ENCODE results near the gene LIPC. TPM values are rescaled to one million over a fixed set of nuclear protein-coding genes. Genes with fewer than 3 reads are reported as not detected.
A peak's percentile ranks its signal among the peaks of the same experiment; 100 is the strongest.

LIPC gene
- total RNA-seq, 6 experiments from 2014 or later, result 31.1 to 213 (median 86.1) TPM

DNA sequence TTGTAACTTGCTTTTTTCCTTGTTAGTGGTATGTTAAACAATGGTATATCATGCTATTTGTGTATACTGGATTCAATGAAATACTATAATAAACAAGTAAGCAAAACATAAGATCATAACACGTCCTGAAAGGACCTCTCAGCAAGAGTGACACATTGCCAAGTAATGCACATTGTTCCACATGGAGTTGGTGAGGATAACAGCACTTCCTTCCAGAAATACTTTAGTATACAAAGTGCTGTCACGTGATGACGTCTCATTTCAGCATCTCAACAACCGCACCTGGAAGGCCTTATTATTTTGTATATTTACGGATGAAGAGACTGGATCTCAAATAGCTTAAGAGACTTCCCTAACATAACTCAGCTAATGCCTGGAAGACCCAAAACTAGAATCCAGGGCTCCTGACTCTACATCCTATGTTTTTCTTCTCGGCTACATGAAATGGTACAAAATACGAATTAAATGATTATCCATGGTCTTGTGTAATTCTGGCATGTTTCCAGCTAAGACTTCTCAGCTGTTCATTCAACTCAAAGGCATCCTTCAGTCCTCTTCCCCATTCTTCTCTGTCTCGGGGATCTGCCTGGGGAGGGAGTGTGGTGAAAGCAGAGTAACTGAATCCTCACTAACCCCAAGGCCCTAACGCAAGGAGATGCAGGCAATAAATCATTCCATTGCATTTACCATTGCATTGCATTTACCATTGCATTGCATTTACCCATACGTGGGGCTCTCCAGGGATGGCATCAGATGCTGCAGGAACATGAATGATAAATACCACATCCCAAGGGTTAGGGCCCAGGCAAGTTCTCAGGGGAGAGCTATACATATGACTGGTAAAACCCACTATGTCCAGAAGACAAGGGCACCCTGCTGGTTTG, 79.2 kb downstream of the LIPC start:
- Histone ChIP-seq H3K4me3 (no peak overlapping the region), H3K9me3 (no peaks in the 10 kb centered on the region), H3K4me1 (peaks cover 0 to 3% (median 0%) of the 10 kb centered on the region in 4 donors), H3K36me3 (no peaks in the 10 kb centered on the region), H3K27me3 (no peaks in the 10 kb centered on the region), H3K27ac (no peak overlapping the region)
- TF ChIP-seq, protein P1, sequence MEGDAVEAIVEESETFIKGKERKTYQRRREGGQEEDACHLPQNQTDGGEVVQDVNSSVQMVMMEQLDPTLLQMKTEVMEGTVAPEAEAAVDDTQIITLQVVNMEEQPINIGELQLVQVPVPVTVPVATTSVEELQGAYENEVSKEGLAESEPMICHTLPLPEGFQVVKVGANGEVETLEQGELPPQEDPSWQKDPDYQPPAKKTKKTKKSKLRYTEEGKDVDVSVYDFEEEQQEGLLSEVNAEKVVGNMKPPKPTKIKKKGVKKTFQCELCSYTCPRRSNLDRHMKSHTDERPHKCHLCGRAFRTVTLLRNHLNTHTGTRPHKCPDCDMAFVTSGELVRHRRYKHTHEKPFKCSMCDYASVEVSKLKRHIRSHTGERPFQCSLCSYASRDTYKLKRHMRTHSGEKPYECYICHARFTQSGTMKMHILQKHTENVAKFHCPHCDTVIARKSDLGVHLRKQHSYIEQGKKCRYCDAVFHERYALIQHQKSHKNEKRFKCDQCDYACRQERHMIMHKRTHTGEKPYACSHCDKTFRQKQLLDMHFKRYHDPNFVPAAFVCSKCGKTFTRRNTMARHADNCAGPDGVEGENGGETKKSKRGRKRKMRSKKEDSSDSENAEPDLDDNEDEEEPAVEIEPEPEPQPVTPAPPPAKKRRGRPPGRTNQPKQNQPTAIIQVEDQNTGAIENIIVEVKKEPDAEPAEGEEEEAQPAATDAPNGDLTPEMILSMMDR (IDR thresholded peaks at IDR 0.05), result no peak
- no peak for TF ChIP-seq POLR2A (IDR thresholded peaks at IDR 0.05)
- 67% methylated on average over 9 of the region's 10 CpGs for WGBS (ENCODE audit: insufficient coverage, low coverage, low lambda C conversion rate, missing lambda C conversion rate)
- DNase-seq, result peak in 1 of 3 donors; percentile 28
- no peak for ATAC-seq
- intact Hi-C loops (cut with DNase I), result no loop called here

DNA sequence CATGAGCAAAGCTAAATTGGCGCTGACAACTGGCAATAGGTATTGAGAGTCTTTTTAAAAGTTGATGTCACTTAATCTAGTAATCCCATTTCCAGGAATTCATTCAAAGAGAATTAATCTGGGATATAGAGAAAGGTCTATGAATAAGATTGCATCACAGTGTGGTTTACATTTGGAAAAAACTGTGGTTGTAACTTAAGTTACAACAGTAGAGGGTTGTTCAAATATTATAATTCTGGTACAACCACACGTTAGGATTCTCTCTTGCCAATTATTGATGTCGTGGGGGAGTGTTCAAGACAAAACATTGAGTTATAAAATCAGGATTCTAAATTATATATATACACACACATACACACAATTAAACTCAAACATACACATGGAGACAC, 79.8 kb downstream of the LIPC start:
- no peak overlapping the region for H3K4me3 ChIP-seq
- H3K9me3 ChIP-seq, result no peaks in the 10 kb centered on the region
- 41% methylated on average over 2 of the region's 3 CpGs for WGBS (ENCODE audit: insufficient coverage, low coverage, low lambda C conversion rate, missing lambda C conversion rate)
- ATAC-seq (peak in 1 of 4 donors; percentile 36), DNase-seq (no peak)
- no peaks in the 10 kb centered on the region for H3K27me3 ChIP-seq
- TF ChIP-seq, protein P1 (IDR thresholded peaks at IDR 0.05), result no peak
- TF ChIP-seq POLR2A (IDR thresholded peaks at IDR 0.05), result no peak
- H3K36me3 ChIP-seq, result no peaks in the 10 kb centered on the region
- no peak overlapping the region for H3K27ac ChIP-seq
- H3K4me1 ChIP-seq, result peaks cover 0 to 3% (median 0%) of the 10 kb centered on the region in 4 donors
- intact Hi-C loops (cut with DNase I), result no loop called here

DNA sequence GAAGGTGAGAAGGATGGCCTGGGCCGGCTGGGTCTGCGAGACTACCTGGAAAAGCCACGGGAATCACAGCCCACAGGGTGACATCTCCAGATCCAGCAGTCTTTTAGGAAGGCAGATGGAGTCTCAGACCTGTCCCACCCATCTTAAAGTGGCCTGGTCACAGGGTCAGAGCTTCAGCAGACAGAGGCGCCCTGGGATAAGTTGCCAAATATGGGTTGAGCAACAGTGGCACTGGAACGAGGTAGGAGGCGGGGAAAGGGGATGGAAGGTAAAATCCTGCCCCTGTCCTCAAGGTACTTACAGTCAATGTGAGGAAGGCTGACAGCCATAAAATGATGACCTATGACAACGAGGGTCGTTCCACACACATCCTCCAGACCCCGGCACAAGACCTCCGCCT, 80.7 kb downstream of the LIPC start:
- intact Hi-C loops (cut with DNase I), result no loop called here
- H3K27ac ChIP-seq, result no peak overlapping the region
- DNase-seq (peak in 1 of 3 donors; percentile 43), ATAC-seq (peak; percentile 22 to 61 (median 47))
- no peaks in the 10 kb centered on the region for H3K36me3 ChIP-seq
- peaks cover 0 to 7% (median 0%) of the 10 kb centered on the region in 4 donors for H3K4me1 ChIP-seq
- H3K27me3 ChIP-seq, result no peaks in the 10 kb centered on the region
- no peak for TF ChIP-seq POLR2A (IDR thresholded peaks at IDR 0.05)
- TF ChIP-seq, protein P1 (IDR thresholded peaks at IDR 0.05), result no peak
- no peak overlapping the region for H3K4me3 ChIP-seq
- WGBS (ENCODE audit: insufficient coverage, low coverage, low lambda C conversion rate, missing lambda C conversion rate), result 82% methylated on average over 8 of the region's 10 CpGs
- no peaks in the 10 kb centered on the region for H3K9me3 ChIP-seq

DNA sequence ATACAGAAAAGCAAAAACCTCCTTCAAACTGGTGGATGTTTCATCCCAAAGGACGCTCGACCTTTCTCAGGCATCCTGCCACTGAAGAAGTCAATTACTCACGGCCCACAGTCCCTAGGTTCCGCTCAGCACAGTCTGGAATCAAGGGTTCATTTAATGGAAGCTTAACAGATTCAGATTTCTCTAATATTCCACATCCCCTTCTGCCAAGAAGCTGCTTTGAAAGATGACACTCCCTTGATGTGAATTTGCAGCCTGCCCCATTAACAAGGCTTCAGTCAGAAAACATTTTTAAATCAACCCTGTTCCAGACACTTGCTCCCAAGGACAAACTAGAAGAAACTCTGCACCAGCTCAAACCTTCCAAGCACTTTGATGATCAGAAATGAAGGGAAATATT, 81.2 kb downstream of the LIPC start:
- WGBS (ENCODE audit: insufficient coverage, low coverage, low lambda C conversion rate, missing lambda C conversion rate), result 88% methylated on average over 4 of the region's 4 CpGs
- no peak for ATAC-seq
- Histone ChIP-seq H3K9me3 (no peaks in the 10 kb centered on the region), H3K27ac (no peak overlapping the region), H3K4me1 (peaks cover 0 to 8% (median 0%) of the 10 kb centered on the region in 4 donors), H3K36me3 (no peaks in the 10 kb centered on the region), H3K4me3 (no peak overlapping the region), H3K27me3 (no peaks in the 10 kb centered on the region)
- intact Hi-C loops (cut with DNase I), result no loop called here
- no peak for DNase-seq
- TF ChIP-seq POLR2A (IDR thresholded peaks at IDR 0.05), result no peak
- TF ChIP-seq, protein P1 (IDR thresholded peaks at IDR 0.05), result no peak
